Measurements from ENCODE around the gene RGS3. TPM values are rescaled to one million over a fixed set of nuclear protein-coding genes. Genes with fewer than 3 reads are reported as not detected.
A peak's percentile ranks its signal among the peaks of the same experiment; 100 is the strongest.

The RGS3 gene
- total RNA-seq, 2 donors from 2014 or later = 23.0 to 85.8 TPM

GRCh38 chr9:113562653-113563381 is 99.3 kb downstream of the RGS3 start:
- ATAC-seq (replicated peaks) = no peak
- Mint-ChIP-seq H3K9me3 (no peaks in the 10 kb centered on the region), H3K4me1 (peaks cover 7% of the 10 kb centered on the region), H3K36me3 (ENCODE audit: low read depth) (peaks cover 3% of the 10 kb centered on the region), H3K27ac (peak overlapping the region; percentile 22), H3K4me3 (no peak overlapping the region), H3K27me3 (no peaks in the 10 kb centered on the region)

- Mint-ChIP-seq H3K27me3 (no peaks in the 10 kb centered on the region), H3K36me3 (ENCODE audit: low read depth) (no peaks in the 10 kb centered on the region), H3K9me3 (no peaks in the 10 kb centered on the region), H3K4me3 (no peak overlapping the region), H3K4me1 (peaks cover 5% of the 10 kb centered on the region), H3K27ac (no peak overlapping the region)
- no peak for ATAC-seq (replicated peaks)
Measured at GRCh38 chr9:113563826-113564497, 100.4 kb downstream of the RGS3 start.

- Mint-ChIP-seq H3K27me3 (no peaks in the 10 kb centered on the region), H3K27ac (no peak overlapping the region), H3K4me1 (peaks cover 10% of the 10 kb centered on the region), H3K4me3 (no peak overlapping the region), H3K9me3 (no peaks in the 10 kb centered on the region), H3K36me3 (ENCODE audit: low read depth) (no peaks in the 10 kb centered on the region)
- ATAC-seq (replicated peaks) = no peak
Measured at GRCh38 chr9:113564498-113565237, 101.1 kb downstream of the RGS3 start.

- Mint-ChIP-seq H3K4me1 (peaks cover 10% of the 10 kb centered on the region), H3K9me3 (no peaks in the 10 kb centered on the region), H3K27ac (no peak overlapping the region), H3K36me3 (ENCODE audit: low read depth) (no peaks in the 10 kb centered on the region), H3K27me3 (no peaks in the 10 kb centered on the region), H3K4me3 (no peak overlapping the region)
- ATAC-seq (replicated peaks) = no peak
Measured at GRCh38 chr9:113566016-113566711, 102.6 kb downstream of the RGS3 start.

- H3K27ac Mint-ChIP-seq = no peak overlapping the region
- ATAC-seq (replicated peaks) = no peak
- no peaks in the 10 kb centered on the region for H3K27me3 Mint-ChIP-seq
- H3K9me3 Mint-ChIP-seq = no peaks in the 10 kb centered on the region
- no peak overlapping the region for H3K4me3 Mint-ChIP-seq
- no peaks in the 10 kb centered on the region for H3K36me3 Mint-ChIP-seq (ENCODE audit: low read depth)
- H3K4me1 Mint-ChIP-seq = peaks cover 11% of the 10 kb centered on the region
Measured at GRCh38 chr9:113566712-113567071, 103.2 kb downstream of the RGS3 start.

- H3K36me3 Mint-ChIP-seq (ENCODE audit: low read depth) = no peaks in the 10 kb centered on the region
- H3K4me3 Mint-ChIP-seq = no peak overlapping the region
- H3K27ac Mint-ChIP-seq = no peak overlapping the region
- no peak for ATAC-seq (replicated peaks)
- peaks cover 16% of the 10 kb centered on the region for H3K4me1 Mint-ChIP-seq
- H3K9me3 Mint-ChIP-seq = no peaks in the 10 kb centered on the region
- H3K27me3 Mint-ChIP-seq = no peaks in the 10 kb centered on the region
Measured at GRCh38 chr9:113567361-113568080, 104.0 kb downstream of the RGS3 start.

- Mint-ChIP-seq H3K4me1 (peaks cover 16% of the 10 kb centered on the region), H3K9me3 (no peaks in the 10 kb centered on the region), H3K27ac (no peak overlapping the region), H3K27me3 (no peaks in the 10 kb centered on the region), H3K36me3 (ENCODE audit: low read depth) (no peaks in the 10 kb centered on the region), H3K4me3 (no peak overlapping the region)
- ATAC-seq (replicated peaks) = no peak
Measured at GRCh38 chr9:113568081-113568435, 104.5 kb downstream of the RGS3 start.

- Mint-ChIP-seq H3K27ac (no peak overlapping the region), H3K36me3 (ENCODE audit: low read depth) (no peaks in the 10 kb centered on the region), H3K27me3 (no peaks in the 10 kb centered on the region), H3K4me1 (peaks cover 16% of the 10 kb centered on the region), H3K9me3 (no peaks in the 10 kb centered on the region), H3K4me3 (no peak overlapping the region)
- no peak for ATAC-seq (replicated peaks)
Measured at GRCh38 chr9:113568571-113569321, 105.2 kb downstream of the RGS3 start.

GRCh38 chr9:113569472-113570060 is 106.0 kb downstream of the RGS3 start:
- H3K9me3 Mint-ChIP-seq = no peaks in the 10 kb centered on the region
- peaks cover 23% of the 10 kb centered on the region for H3K4me1 Mint-ChIP-seq
- H3K27ac Mint-ChIP-seq = peak overlapping the region; percentile 19

GRCh38 chr9:113570106-113570505 is 106.6 kb downstream of the RGS3 start:
- Mint-ChIP-seq H3K36me3 (ENCODE audit: low read depth) (no peaks in the 10 kb centered on the region), H3K9me3 (no peaks in the 10 kb centered on the region)
- ATAC-seq (replicated peaks) = no peak

More at GRCh38 chr9:113569472-113570060, 106.0 kb downstream of the RGS3 start:
- Mint-ChIP-seq H3K36me3 (ENCODE audit: low read depth) (no peaks in the 10 kb centered on the region), H3K4me3 (no peak overlapping the region), H3K27me3 (no peaks in the 10 kb centered on the region)
- no peak for ATAC-seq (replicated peaks)

GRCh38 chr9:113570749-113571711 is 107.5 kb downstream of the RGS3 start:
- Mint-ChIP-seq H3K4me1 (peaks cover 23% of the 10 kb centered on the region), H3K27me3 (no peaks in the 10 kb centered on the region), H3K4me3 (no peak overlapping the region), H3K27ac (peak overlapping the region; percentile 19), H3K36me3 (ENCODE audit: low read depth) (no peaks in the 10 kb centered on the region), H3K9me3 (no peaks in the 10 kb centered on the region)
- ATAC-seq (replicated peaks) = no peak

More at GRCh38 chr9:113570106-113570505, 106.6 kb downstream of the RGS3 start:
- Mint-ChIP-seq H3K4me1 (peaks cover 23% of the 10 kb centered on the region), H3K27me3 (no peaks in the 10 kb centered on the region), H3K4me3 (no peak overlapping the region), H3K27ac (no peak overlapping the region)

GRCh38 chr9:113572076-113572861 is 108.7 kb downstream of the RGS3 start:
- no peak overlapping the region for H3K4me3 Mint-ChIP-seq
- H3K4me1 Mint-ChIP-seq = peaks cover 30% of the 10 kb centered on the region
- peak overlapping the region; percentile 19 for H3K27ac Mint-ChIP-seq
- H3K36me3 Mint-ChIP-seq (ENCODE audit: low read depth) = no peaks in the 10 kb centered on the region
- no peak for ATAC-seq (replicated peaks)
- no peaks in the 10 kb centered on the region for H3K27me3 Mint-ChIP-seq
- no peaks in the 10 kb centered on the region for H3K9me3 Mint-ChIP-seq

All from activated T-helper 17 cell treated with anti-CD3 and anti-CD28 coated beads, Interleukin-2, amount 50 U/mL, for 72 hours (primary cell).